CD4-positive, alpha-beta memory T cell (primary cell): ENCODE measurements around the gene DOC2A. TPM values are rescaled to one million over a fixed set of nuclear protein-coding genes. Genes with fewer than 3 reads are reported as not detected.

Source experiments
- CTCF ChIA-PET: fragments of 350-600 bp; sonication (Branson Sonifier 250); formaldehyde crosslinking; loops from one replicate; lab custom pipeline; 2021; ENCODE audit warnings: inconsistent platforms; ENCODE audit not compliant: partially characterized antibody; lab: Charles Lee
- POLR2A ChIA-PET: fragments of 350-600 bp; sonication (Branson Sonifier 250); formaldehyde crosslinking; loops from one replicate; lab custom pipeline; 2021; ENCODE audit not compliant: partially characterized antibody; lab: Charles Lee
- DNase-seq, 5 donors: peaks; one replicate each; pipeline versions ENCODE4 v3.0.0 to v3.0.0-alpha.2; 2020 to 2022; ENCODE audit warnings: mixed read lengths in 1 of 5
- H3K27ac ChIP-seq: one replicate; pipeline ENCODE4 v1.7.0; 2013; ENCODE audit warnings: low read depth, low read length
- H3K27me3 ChIP-seq: 2 replicates; pipeline ENCODE4 v1.7.0; 2013; ENCODE audit warnings: mild to moderate bottlenecking, low read length, moderate library complexity; ENCODE audit not compliant: insufficient read depth
- H3K36me3 ChIP-seq: 2 replicates; pipeline ENCODE4 v1.7.0; 2013; ENCODE audit warnings: mild to moderate bottlenecking, low read length, moderate library complexity; ENCODE audit not compliant: insufficient read depth
- H3K4me1 ChIP-seq: 2 replicates; pipeline ENCODE4 v1.7.0; 2013; ENCODE audit warnings: mild to moderate bottlenecking, low read length, moderate library complexity; ENCODE audit not compliant: insufficient read depth
- H3K4me3 ChIP-seq, 2 donors: one replicate each; pipeline ENCODE4 v1.7.0; 2013; ENCODE audit warnings: low read length in 2 of 2, mild to moderate bottlenecking in 1 of 2
- H3K9me3 ChIP-seq, 2 donors: one replicate each; pipeline ENCODE4 v1.7.0; 2013; ENCODE audit warnings: low read length in 2 of 2, control low read depth in 1 of 2; ENCODE audit not compliant: control insufficient read depth in 1 of 2
- H3K27ac Mint-ChIP-seq, 7 donors: one replicate each; pipeline ENCODE4 v1.8.0; 2020 to 2021; ENCODE audit warnings: mixed read lengths in 7 of 7, mild to moderate bottlenecking in 6 of 7, inconsistent platforms in 3 of 7, moderate library complexity in 3 of 7
- H3K27me3 Mint-ChIP-seq, 2 donors: one replicate each; pipeline ENCODE4 v1.8.0; 2020 to 2021; ENCODE audit warnings: mixed read lengths in 2 of 2
- H3K36me3 Mint-ChIP-seq, 2 donors: one replicate each; pipeline ENCODE4 v1.8.0; 2020 to 2021; ENCODE audit warnings: mixed read lengths in 2 of 2, inconsistent platforms in 1 of 2, mild to moderate bottlenecking in 1 of 2
- H3K4me1 Mint-ChIP-seq, 4 donors: one replicate each; pipeline ENCODE4 v1.8.0; 2020 to 2021; ENCODE audit warnings: mixed read lengths in 4 of 4, mild to moderate bottlenecking in 1 of 4
- H3K4me3 Mint-ChIP-seq, 8 donors: one replicate each; pipeline ENCODE4 v1.8.0; 2020 to 2021; ENCODE audit warnings: mixed read lengths in 8 of 8, mild to moderate bottlenecking in 7 of 8, moderate library complexity in 6 of 8, inconsistent platforms in 3 of 8
- H3K9me3 Mint-ChIP-seq, 8 donors: one replicate each; pipeline ENCODE4 v1.8.0; 2020 to 2021; ENCODE audit warnings: mixed read lengths in 8 of 8, mild to moderate bottlenecking in 5 of 8, inconsistent platforms in 3 of 8, moderate library complexity in 1 of 8
- intact Hi-C: fragments of 100-400 bp; cut with micrococcal nuclease; formaldehyde crosslinking; loops from one replicate; pipeline ENCODE4 v1.15.1; 2023
- polyA plus RNA-seq, 2 donors: library from polyadenylated mRNA; unstranded; fragments of 300-500 nt; fragmentation: Illumina TruSeq; gene quantifications; one replicate each; pipeline ENCODE4 v1.2.3, GENCODE V29; 2021
- total RNA-seq, 2 experiments: library from RNA; stranded (reverse); gene quantifications; one replicate each; pipeline ENCODE4 v1.2.3, GENCODE V29; 2021

Gene DOC2A
- total and polyA plus RNA-seq, 4 experiments from 2014 or later, result 0.80 TPM; not detected in 3

DNA sequence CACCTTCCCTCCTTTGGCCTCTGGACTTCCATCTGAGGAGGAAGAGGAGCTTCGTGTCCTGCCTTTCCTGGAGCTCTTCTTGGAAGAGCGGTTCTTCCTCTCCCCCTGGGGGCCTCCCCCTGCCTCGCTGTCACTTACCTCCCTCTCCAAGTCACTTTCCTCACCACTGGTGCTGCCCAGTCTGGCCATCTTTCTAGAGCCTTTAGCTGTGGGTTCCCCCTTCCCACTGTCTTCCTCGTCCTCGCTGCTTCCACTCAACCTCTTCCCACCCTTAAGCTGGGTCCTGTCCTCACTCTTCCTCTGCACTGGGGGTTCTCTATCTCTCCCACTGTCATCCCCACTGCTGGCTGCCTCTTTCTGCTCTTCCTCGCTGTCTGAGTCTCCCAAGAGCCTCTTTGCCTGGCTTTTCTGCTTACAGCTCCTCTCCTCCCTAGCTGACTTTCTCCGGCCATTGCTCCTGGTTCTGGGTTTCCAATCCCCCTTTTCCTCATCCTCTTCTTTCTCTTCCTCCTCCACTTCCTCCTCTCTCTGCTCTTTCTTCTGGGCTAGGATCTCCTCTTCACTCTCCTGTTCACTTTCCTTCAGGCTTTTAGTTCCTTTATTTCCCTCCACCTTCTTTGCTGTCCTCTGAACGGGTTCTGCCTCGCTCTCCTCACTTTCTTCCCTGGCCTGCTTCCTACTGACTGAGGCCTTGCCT, 16.8 kb downstream of the DOC2A start:
- Histone ChIP-seq H3K27me3 (no peaks in the 10 kb centered on the region), H3K27ac (peak overlapping the region; percentile 98), H3K36me3 (peaks cover 29% of the 10 kb centered on the region), H3K9me3 (no peaks in the 10 kb centered on the region), H3K4me1 (peaks cover 23% of the 10 kb centered on the region), H3K4me3 (peak overlapping the region in 1 of 2 donors; percentile 72)
- Mint-ChIP-seq H3K27me3 (no peaks in the 10 kb centered on the region), H3K36me3 (peaks cover 29 to 59% of the 10 kb centered on the region in 2 donors), H3K9me3 (peaks cover 0 to 2% (median 0%) of the 10 kb centered on the region in 8 donors), H3K4me3 (peak overlapping the region; percentile 36 to 98 (median 70)), H3K4me1 (peaks cover 14 to 36% (median 27%) of the 10 kb centered on the region in 4 donors), H3K27ac (peak overlapping the region; percentile 23 to 99 (median 97))
- no peak for DNase-seq
- ChIA-PET POLR2A (interaction anchor here (1.4 to 3.9 kb wide), 5 partner anchors 20 to 294 kb away, joined by 8 to 27 read pairs (median 14); partner anchors contain the start of genes ALDOA, KCTD13, TAOK2 and TMEM219), CTCF (interaction anchor here (1.0 to 1.3 kb wide), 3 partner anchors 9 to 292 kb away, joined by 3 to 4 read pairs (median 3); no protein-coding TSS in a partner anchor)
- intact Hi-C loops, result loop anchor here (10.0 kb wide), 1 partner anchor 179 kb away; the partner anchor contains the start of genes PAGR1 and PRRT2

DNA sequence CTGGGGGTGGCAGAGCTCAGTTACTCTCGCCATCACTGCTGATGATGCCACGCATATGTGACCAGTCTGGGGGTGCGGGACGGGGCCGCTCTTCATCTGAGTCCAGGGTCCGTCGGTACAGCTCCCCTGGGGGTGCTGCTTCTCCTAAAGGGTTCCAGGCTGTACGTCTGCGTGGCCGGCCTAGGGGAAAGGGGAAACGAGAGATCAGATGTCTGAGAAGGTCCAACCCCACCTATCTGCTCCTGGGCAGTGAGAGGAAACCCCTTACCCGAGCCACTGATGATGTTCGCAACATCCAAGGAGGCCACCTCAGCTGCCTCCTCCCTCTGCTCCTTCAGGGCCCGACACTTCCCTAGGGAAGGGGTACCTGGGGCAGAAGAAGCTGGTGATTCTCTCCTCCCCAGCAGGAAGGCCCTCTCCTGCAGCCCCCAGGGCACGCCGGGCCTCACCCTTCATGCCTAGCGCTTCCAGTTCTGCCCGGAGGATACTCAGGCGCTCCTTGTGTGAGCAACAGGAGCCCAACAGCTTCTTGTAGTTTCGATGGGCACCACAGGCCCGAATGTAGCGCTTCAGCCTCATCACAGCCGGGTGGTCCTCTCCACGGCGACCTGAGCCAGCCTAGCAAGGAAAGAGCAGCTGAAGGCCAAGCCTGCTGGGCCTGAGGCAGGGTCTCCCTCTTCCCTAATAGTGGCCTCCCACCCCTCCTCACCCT, 17.5 kb downstream of the DOC2A start:
- CTCF ChIA-PET, result interaction anchor here (1.0 to 1.3 kb wide), 2 partner anchors 8 to 32 kb away, joined by 3 to 4 read pairs; no protein-coding TSS in a partner anchor
- Histone ChIP-seq H3K36me3 (peaks cover 27% of the 10 kb centered on the region), H3K27me3 (no peaks in the 10 kb centered on the region), H3K4me1 (peaks cover 23% of the 10 kb centered on the region), H3K4me3 (no peak overlapping the region), H3K9me3 (no peaks in the 10 kb centered on the region), H3K27ac (no peak overlapping the region)
- H3K36me3 Mint-ChIP-seq, result peaks cover 31 to 61% of the 10 kb centered on the region in 2 donors
- DNase-seq, result no peak
- H3K4me1 Mint-ChIP-seq, result peaks cover 13 to 35% (median 25%) of the 10 kb centered on the region in 4 donors
- peaks cover 0 to 2% (median 0%) of the 10 kb centered on the region in 8 donors for H3K9me3 Mint-ChIP-seq
- intact Hi-C loops, result loop anchor here (10.0 kb wide), 1 partner anchor 179 kb away; the partner anchor contains the start of genes PAGR1 and PRRT2
- peak overlapping the region in 2 of 8 donors; percentile 12 to 63 for H3K4me3 Mint-ChIP-seq
- H3K27ac Mint-ChIP-seq, result peak overlapping the region in 2 of 7 donors; percentile 41 to 99
- H3K27me3 Mint-ChIP-seq, result no peaks in the 10 kb centered on the region
- POLR2A ChIA-PET, result interaction anchor here (2.1 to 3.9 kb wide), 3 partner anchors 19 to 73 kb away, joined by 12 to 24 read pairs (median 14); partner anchors contain the start of genes ALDOA, KCTD13 and TAOK2

DNA sequence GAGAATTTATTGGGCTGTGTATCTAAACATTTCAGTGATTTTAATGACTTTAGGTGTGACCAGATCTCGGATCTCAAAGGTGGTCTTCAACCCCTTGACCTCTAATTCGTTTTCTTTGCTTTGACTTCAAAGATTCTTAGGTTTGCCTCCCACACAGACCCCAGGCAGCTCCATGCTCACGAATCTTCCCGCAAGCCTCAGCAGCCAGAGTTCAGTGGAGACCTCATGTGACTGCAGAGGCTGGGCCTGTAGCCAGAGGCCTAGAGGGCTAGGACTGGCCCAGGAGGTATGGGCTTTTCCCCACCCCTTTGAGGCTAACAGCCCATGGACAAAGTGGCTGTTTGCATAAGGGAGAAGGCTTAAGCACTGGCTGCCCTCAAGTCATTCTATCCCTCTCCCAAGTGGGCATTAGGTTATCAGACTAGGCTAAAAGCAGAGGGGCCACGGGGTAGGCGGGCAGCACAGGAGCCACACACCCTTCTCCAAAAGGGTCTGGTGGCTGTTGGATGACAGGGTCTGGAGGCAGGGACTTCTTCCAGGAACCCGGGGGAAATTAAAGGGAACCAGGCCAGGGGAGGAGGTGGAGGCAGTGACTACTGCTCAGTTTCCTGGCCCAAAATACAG, 18.4 kb downstream of the DOC2A start:
- Histone ChIP-seq H3K36me3 (peaks cover 26% of the 10 kb centered on the region), H3K27ac (no peak overlapping the region), H3K4me1 (peaks cover 23% of the 10 kb centered on the region), H3K27me3 (no peaks in the 10 kb centered on the region), H3K9me3 (no peaks in the 10 kb centered on the region), H3K4me3 (no peak overlapping the region)
- peaks cover 0 to 2% (median 0%) of the 10 kb centered on the region in 8 donors for H3K9me3 Mint-ChIP-seq
- DNase-seq, result no peak
- H3K36me3 Mint-ChIP-seq, result peaks cover 35 to 64% of the 10 kb centered on the region in 2 donors
- CTCF ChIA-PET, result no interaction called here
- peak overlapping the region in 3 of 8 donors; percentile 21 to 64 (median 64) for H3K4me3 Mint-ChIP-seq
- H3K4me1 Mint-ChIP-seq, result peaks cover 11 to 34% (median 21%) of the 10 kb centered on the region in 4 donors
- intact Hi-C loops, result loop anchor here (10.0 kb wide), 1 partner anchor 178 kb away; the partner anchor contains the start of genes PAGR1 and PRRT2
- POLR2A ChIA-PET, result interaction anchor here (2.1 kb wide), 1 partner anchor 18 kb away, joined by 14 read pairs; the partner anchor contains the start of gene TAOK2
- no peaks in the 10 kb centered on the region for H3K27me3 Mint-ChIP-seq
- peak overlapping the region in 4 of 7 donors; percentile 22 to 74 (median 42) for H3K27ac Mint-ChIP-seq

DNA sequence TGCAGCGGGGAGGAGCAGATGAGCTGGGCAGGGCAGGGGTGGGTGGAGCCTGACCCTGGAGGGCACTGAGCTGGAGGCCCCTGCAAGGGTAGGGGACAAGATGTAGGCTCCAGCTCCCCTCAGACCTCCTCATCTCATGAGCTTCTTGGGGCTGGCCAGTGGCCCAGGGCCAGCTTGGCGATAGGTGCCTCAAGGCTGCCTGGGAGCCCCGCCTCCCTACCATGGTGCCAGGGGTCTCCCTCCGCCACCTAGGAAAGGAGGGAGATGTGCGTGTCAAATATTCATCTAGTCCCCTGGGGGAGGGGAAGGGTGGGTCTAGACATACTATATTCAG, 19.3 kb downstream of the DOC2A start:
- H3K36me3 ChIP-seq, result peaks cover 30% of the 10 kb centered on the region
- H3K4me3 ChIP-seq, result no peak overlapping the region
- Mint-ChIP-seq H3K4me1 (peaks cover 6 to 27% (median 15%) of the 10 kb centered on the region in 4 donors), H3K27ac (no peak overlapping the region), H3K4me3 (no peak overlapping the region), H3K27me3 (no peaks in the 10 kb centered on the region), H3K36me3 (peaks cover 36 to 62% of the 10 kb centered on the region in 2 donors), H3K9me3 (peaks cover 0 to 2% (median 0%) of the 10 kb centered on the region in 8 donors)
- H3K27me3 ChIP-seq, result no peaks in the 10 kb centered on the region
- H3K4me1 ChIP-seq, result peaks cover 15% of the 10 kb centered on the region
- H3K27ac ChIP-seq, result no peak overlapping the region
- intact Hi-C loops, result loop anchor here (10.0 kb wide), 1 partner anchor 177 kb away; the partner anchor contains the start of genes PAGR1 and PRRT2
- ChIA-PET POLR2A (no interaction called here), CTCF (no interaction called here)
- DNase-seq, result no peak
- H3K9me3 ChIP-seq, result no peaks in the 10 kb centered on the region

DNA sequence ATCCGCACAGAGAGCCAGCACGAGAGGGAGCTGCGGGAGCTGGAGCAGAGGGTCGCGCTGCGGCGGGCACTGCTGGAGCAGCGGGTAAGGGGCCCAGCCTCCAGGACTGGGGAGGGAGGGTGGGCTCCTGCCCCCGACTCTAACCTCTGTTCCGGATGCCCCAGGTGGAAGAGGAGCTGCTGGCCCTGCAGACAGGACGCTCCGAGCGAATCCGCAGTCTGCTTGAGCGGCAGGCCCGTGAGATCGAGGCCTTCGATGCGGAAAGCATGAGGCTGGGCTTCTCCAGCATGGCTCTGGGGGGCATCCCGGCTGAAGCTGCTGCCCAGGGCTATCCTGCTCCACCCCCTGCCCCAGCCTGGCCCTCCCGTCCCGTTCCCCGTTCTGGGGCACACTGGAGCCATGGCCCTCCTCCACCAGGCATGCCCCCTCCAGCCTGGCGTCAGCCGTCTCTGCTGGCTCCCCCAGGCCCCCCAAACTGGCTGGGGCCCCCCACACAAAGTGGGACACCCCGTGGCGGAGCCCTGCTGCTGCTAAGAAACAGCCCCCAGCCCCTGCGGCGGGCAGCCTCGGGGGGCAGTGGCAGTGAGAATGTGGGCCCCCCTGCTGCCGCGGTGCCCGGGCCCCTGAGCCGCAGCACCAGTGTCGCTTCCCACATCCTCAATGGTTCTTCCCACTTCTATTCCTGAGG, 19.8 kb downstream of the DOC2A start:
- Histone ChIP-seq H3K9me3 (no peaks in the 10 kb centered on the region), H3K27me3 (no peaks in the 10 kb centered on the region), H3K36me3 (peaks cover 35% of the 10 kb centered on the region), H3K4me3 (no peak overlapping the region), H3K27ac (no peak overlapping the region), H3K4me1 (peaks cover 14% of the 10 kb centered on the region)
- peaks cover 0 to 2% (median 0%) of the 10 kb centered on the region in 8 donors for H3K9me3 Mint-ChIP-seq
- intact Hi-C loops, result loop anchor here (10.0 kb wide), 1 partner anchor 176 kb away; the partner anchor contains the start of genes PAGR1 and PRRT2
- H3K4me1 Mint-ChIP-seq, result peaks cover 6 to 22% (median 12%) of the 10 kb centered on the region in 4 donors
- H3K27me3 Mint-ChIP-seq, result no peaks in the 10 kb centered on the region
- ChIA-PET CTCF (no interaction called here), POLR2A (no interaction called here)
- peak overlapping the region in 1 of 7 donors; percentile 60 for H3K27ac Mint-ChIP-seq
- peak overlapping the region in 1 of 8 donors; percentile 39 for H3K4me3 Mint-ChIP-seq
- peaks cover 38 to 61% of the 10 kb centered on the region in 2 donors for H3K36me3 Mint-ChIP-seq
- no peak for DNase-seq

DNA sequence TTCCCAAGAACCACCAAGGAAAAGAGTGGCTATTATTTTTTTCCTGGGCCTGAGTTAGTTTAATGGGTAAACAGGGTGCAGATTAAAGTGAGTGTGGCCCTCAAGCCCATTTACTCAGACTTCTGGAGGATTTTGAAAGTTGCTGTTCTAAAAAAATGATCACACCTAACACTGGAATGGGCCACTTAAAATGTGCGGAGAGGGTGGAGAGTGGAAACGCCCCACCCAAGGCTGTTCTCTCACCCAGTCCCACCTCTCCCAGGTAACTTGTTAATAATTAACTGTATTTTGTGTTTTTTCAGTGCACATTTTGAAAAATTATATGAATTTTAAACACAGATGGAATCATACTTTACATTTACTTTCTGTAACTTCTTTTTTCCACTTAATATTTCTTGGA, 20.8 kb downstream of the DOC2A start:
- Mint-ChIP-seq H3K36me3 (peaks cover 43 to 59% of the 10 kb centered on the region in 2 donors), H3K4me1 (peaks cover 6 to 14% (median 10%) of the 10 kb centered on the region in 4 donors), H3K4me3 (no peak overlapping the region), H3K9me3 (peaks cover 0 to 2% (median 0%) of the 10 kb centered on the region in 8 donors), H3K27me3 (no peaks in the 10 kb centered on the region), H3K27ac (no peak overlapping the region)
- Histone ChIP-seq H3K4me1 (peaks cover 13% of the 10 kb centered on the region), H3K9me3 (no peaks in the 10 kb centered on the region), H3K27me3 (no peaks in the 10 kb centered on the region), H3K4me3 (no peak overlapping the region), H3K27ac (no peak overlapping the region), H3K36me3 (peaks cover 45% of the 10 kb centered on the region)
- DNase-seq, result no peak
- intact Hi-C loops, result loop anchor here (10.0 kb wide), 1 partner anchor 175 kb away; the partner anchor contains the start of genes PAGR1 and PRRT2
- ChIA-PET POLR2A (interaction anchor here (1.2 to 2.8 kb wide), 2 partner anchors 17 to 63 kb away, joined by 4 to 10 read pairs; partner anchors contain the start of genes KCTD13 and TAOK2), CTCF (interaction anchor here (1.1 kb wide), 1 partner anchor 298 kb away, joined by 3 read pairs; no protein-coding TSS in a partner anchor)
